ENCODE data around the gene ARHGEF25.
"Not testable (repeated sequence)": the region's sequence is repeated elsewhere in the genome, so short reads cannot be mapped to it uniquely, and the experiment has no call there.

ARHGEF25 gene

DNA sequence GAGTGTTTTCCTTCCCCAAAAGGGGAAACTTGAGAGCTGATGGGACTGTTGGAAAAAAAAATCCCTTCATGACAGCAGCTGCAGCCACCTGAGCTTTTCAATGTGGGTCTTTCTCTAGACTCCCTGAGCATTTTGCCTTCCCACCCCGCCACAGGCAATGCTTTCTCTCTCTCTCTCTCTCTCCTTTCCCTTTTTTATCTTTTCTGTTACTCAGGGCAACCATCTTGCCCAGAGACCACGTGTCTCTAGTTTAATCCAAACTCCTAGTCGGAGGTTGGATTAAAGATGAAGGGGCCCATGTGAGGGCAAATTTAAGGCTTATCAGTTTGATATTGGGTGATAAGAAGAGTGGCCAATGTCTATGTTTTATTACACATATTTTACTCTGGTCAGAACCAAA, 47.7 kb downstream of the ARHGEF25 start:
- no peaks in the 10 kb centered on the region for H3K4me1 ChIP-seq (ENCODE audit: control insufficient read depth in 1 of 2, insufficient read depth in 2 of 2, low read length in 2 of 2)
- no peak overlapping the region for H2AFZ ChIP-seq (ENCODE audit: insufficient read depth, low read length, poor library complexity)
- H3K9me3 ChIP-seq (ENCODE audit: insufficient read depth, low read depth, low read length), result peaks cover 16% of the 10 kb centered on the region
- H3K4me3 ChIP-seq (ENCODE audit: low read depth, low read length), result no peak overlapping the region
- no peak overlapping the region for H3K18ac ChIP-seq (ENCODE audit: low read length)
- DNase-seq, result no peak
- H4K8ac ChIP-seq (ENCODE audit: low read depth, low read length), result no peak overlapping the region
- no peak overlapping the region for H2BK120ac ChIP-seq (ENCODE audit: insufficient read depth, low read length, poor library complexity)
- H4K91ac ChIP-seq (ENCODE audit: low read depth, low read length), result no peak overlapping the region
- H3K4me2 ChIP-seq (ENCODE audit: low read length), result no peak overlapping the region
- H2BK12ac ChIP-seq (ENCODE audit: low read length), result no peak overlapping the region
- no peak overlapping the region for H4K12ac ChIP-seq (ENCODE audit: low read depth, low read length)
- no peak overlapping the region for H2BK5ac ChIP-seq (ENCODE audit: low read depth, low read length, poor library complexity)
- no peak overlapping the region for H3K27ac ChIP-seq (ENCODE audit: low read depth, low read length)
- WGBS (ENCODE audit: extremely low coverage, insufficient coverage, insufficient read length), result no CpG with 5 or more reads among the region's 3 CpGs
- H3K23ac ChIP-seq (ENCODE audit: low read length), result no peak overlapping the region
- H3K9ac ChIP-seq (ENCODE audit: low read length), result no peak overlapping the region
- no peaks in the 10 kb centered on the region for H3K79me2 ChIP-seq (ENCODE audit: control insufficient read depth, insufficient read depth, low read length, poor library complexity)
- H2AK5ac ChIP-seq (ENCODE audit: low read length), result no peak overlapping the region
- no peak overlapping the region for H3K14ac ChIP-seq (ENCODE audit: low read length)
- H3K79me1 ChIP-seq (ENCODE audit: low read length), result no peaks in the 10 kb centered on the region
- H3K27me3 ChIP-seq (ENCODE audit: insufficient read depth, low read length), result no peaks in the 10 kb centered on the region
- no peaks in the 10 kb centered on the region for H3K36me3 ChIP-seq (ENCODE audit: control insufficient read depth in 1 of 2, insufficient read depth in 2 of 2, low read length in 2 of 2)
- H3K4ac ChIP-seq (ENCODE audit: low read depth, low read length), result no peak overlapping the region

DNA sequence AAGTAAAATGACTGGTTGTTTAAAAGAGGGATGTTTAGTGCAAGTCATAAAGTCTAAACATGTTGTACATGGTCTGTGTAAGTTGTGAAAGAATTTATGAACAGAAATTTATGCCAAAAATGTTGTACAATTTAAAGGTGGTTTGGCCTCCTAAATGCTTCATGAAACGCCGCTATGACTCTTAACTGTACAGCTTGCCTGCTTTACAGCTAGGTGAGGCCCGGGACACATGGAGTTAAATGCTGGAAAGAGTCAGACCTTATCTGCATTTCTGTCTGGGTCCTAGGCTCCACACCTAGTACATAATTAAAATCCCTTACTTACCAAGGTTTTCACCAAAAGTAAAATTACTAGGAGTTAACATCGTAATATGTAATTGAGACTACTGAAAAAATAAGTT, 50.1 kb downstream of the ARHGEF25 start:
- Histone ChIP-seq H3K36me3 (ENCODE audit: control insufficient read depth in 1 of 2, insufficient read depth in 2 of 2, low read length in 2 of 2) (no peaks in the 10 kb centered on the region), H3K4me2 (ENCODE audit: low read length) (no peak overlapping the region), H3K4me3 (ENCODE audit: low read depth, low read length) (no peak overlapping the region), H3K23ac (ENCODE audit: low read length) (no peak overlapping the region), H3K9ac (ENCODE audit: low read length) (no peak overlapping the region), H2AFZ (ENCODE audit: insufficient read depth, low read length, poor library complexity) (no peak overlapping the region), H3K4me1 (ENCODE audit: control insufficient read depth in 1 of 2, insufficient read depth in 2 of 2, low read length in 2 of 2) (no peaks in the 10 kb centered on the region), H3K79me2 (ENCODE audit: control insufficient read depth, insufficient read depth, low read length, poor library complexity) (no peaks in the 10 kb centered on the region), H2AK5ac (ENCODE audit: low read length) (no peak overlapping the region), H2BK120ac (ENCODE audit: insufficient read depth, low read length, poor library complexity) (no peak overlapping the region), H3K14ac (ENCODE audit: low read length) (no peak overlapping the region), H3K9me3 (ENCODE audit: insufficient read depth, low read depth, low read length) (peaks cover 20% of the 10 kb centered on the region), H4K91ac (ENCODE audit: low read depth, low read length) (no peak overlapping the region), H3K27me3 (ENCODE audit: insufficient read depth, low read length) (no peaks in the 10 kb centered on the region), H3K18ac (ENCODE audit: low read length) (no peak overlapping the region), H3K27ac (ENCODE audit: low read depth, low read length) (no peak overlapping the region), H4K8ac (ENCODE audit: low read depth, low read length) (no peak overlapping the region), H2BK12ac (ENCODE audit: low read length) (no peak overlapping the region), H2BK5ac (ENCODE audit: low read depth, low read length, poor library complexity) (no peak overlapping the region), H3K79me1 (ENCODE audit: low read length) (no peaks in the 10 kb centered on the region), H4K12ac (ENCODE audit: low read depth, low read length) (no peak overlapping the region), H3K4ac (ENCODE audit: low read depth, low read length) (no peak overlapping the region)
- DNase-seq, result no peak
- WGBS (ENCODE audit: extremely low coverage, insufficient coverage, insufficient read length), result no CpG with 5 or more reads among the region's 4 CpGs

DNA sequence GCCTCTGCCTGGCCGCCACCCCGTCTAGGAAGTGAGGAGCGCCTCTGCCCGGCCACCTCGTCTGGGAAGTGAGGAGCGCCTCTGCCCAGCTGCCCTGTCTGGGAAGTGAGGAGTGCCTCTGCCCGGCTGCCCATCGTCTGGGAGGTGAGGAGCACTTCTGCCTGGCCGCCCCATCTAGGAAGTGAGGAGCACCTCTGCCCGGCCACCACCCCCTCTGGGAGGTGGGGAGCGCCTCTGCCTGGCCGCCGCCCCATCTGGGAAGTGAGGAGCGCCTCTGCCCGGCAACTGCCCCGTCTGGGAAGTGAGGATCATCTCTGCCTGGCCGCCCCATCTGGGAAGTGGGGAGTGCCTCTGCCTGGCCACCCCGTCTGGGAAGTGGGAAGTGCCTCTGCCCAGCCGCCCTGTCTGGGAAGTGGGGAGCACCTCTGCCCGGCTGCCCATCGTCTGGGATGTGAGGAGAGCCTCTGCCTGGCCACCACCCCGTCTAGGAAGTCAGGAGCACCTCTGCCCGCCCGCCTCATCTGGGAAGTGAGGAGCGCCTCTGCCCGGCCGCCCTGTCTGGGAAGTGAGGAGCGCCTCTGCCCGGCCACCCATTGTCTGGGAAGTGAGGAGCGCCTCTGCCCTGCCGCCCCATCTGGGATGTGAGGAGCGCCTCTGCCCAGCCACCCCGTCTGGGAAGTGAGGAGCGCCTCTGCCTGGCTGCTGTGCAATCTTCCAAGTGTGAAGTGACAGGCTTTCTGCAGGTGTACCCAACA, 54.0 kb downstream of the ARHGEF25 start:
- WGBS (ENCODE audit: extremely low coverage, insufficient coverage, insufficient read length), result no CpG with 5 or more reads among the region's 34 CpGs
- not testable (repeated sequence) for DNase-seq

More for the DNA sequence above, 54.0 kb downstream of the ARHGEF25 start:
- not testable (repeated sequence) for H2BK12ac ChIP-seq (ENCODE audit: low read length); H3K14ac ChIP-seq (ENCODE audit: low read length); H3K9ac ChIP-seq (ENCODE audit: low read length); H3K4ac ChIP-seq (ENCODE audit: low read depth, low read length); H2AK5ac ChIP-seq (ENCODE audit: low read length); H2BK120ac ChIP-seq (ENCODE audit: insufficient read depth, low read length, poor library complexity); H3K18ac ChIP-seq (ENCODE audit: low read length); H2AFZ ChIP-seq (ENCODE audit: insufficient read depth, low read length, poor library complexity); H3K4me3 ChIP-seq (ENCODE audit: low read depth, low read length); H3K4me1 ChIP-seq (ENCODE audit: control insufficient read depth in 1 of 2, insufficient read depth in 2 of 2, low read length in 2 of 2); H3K27me3 ChIP-seq (ENCODE audit: insufficient read depth, low read length); H4K91ac ChIP-seq (ENCODE audit: low read depth, low read length); H3K27ac ChIP-seq (ENCODE audit: low read depth, low read length); H3K23ac ChIP-seq (ENCODE audit: low read length); H4K12ac ChIP-seq (ENCODE audit: low read depth, low read length); H4K8ac ChIP-seq (ENCODE audit: low read depth, low read length); H3K36me3 ChIP-seq (ENCODE audit: control insufficient read depth in 1 of 2, insufficient read depth in 2 of 2, low read length in 2 of 2); H3K79me1 ChIP-seq (ENCODE audit: low read length); H3K79me2 ChIP-seq (ENCODE audit: control insufficient read depth, insufficient read depth, low read length, poor library complexity); H2BK5ac ChIP-seq (ENCODE audit: low read depth, low read length, poor library complexity); H3K4me2 ChIP-seq (ENCODE audit: low read length)
- peaks cover 17% of the 10 kb centered on the region for H3K9me3 ChIP-seq (ENCODE audit: insufficient read depth, low read depth, low read length)
